Activated CD4-positive, alpha-beta T cell treated with anti-CD3 and anti-CD28 coated beads, Interleukin-2, amount 50 U/mL, for 4 hours (primary cell): Measurements from ENCODE around the gene HOGA1.
A peak's percentile ranks its signal among the peaks of the same experiment; 100 is the strongest.
"Not testable (repeated sequence)": the region's sequence is repeated elsewhere in the genome, so short reads cannot be mapped to it uniquely, and the experiment has no call there.

Source experiments
- DNase-seq, 2 experiments: peaks; one replicate each; pipeline ENCODE4 v3.0.0-alpha.2; 2020

HOGA1 gene

DNA sequence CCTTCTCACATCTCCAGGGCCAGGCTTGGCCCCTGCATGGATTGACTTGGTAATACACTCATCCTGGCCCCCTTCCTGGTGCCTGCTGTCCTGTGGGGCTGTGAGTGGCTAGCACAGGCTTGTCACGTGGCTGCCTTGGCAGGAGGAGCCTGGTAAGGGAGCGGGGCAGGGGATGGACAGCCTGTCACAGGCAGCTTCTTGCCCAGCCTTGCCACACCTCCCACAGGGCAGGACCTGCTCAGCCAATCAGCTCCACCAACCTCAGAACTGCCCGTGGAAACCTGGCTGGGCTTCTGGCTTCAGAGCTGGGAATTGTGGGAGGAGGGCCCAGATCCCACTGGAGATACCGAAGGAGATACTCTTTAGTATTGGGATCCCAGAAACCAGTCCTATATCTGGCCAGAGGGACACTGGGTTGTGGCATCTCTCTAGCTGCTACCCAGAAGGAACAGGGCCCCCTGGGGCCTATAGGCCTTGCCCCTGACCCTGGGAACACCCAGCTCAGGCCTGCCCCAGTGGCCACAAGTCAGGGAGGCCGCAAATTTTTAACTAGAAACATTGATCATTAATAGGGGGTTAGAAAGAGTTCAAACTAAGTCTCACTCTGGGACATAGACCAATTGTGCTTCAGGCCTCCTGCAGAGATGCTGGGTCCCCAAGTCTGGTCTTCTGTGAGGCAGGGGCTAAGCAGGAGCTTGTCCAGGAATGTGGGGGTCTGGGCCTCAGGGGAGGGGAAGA, at the start of gene HOGA1:
Gene HOGA1, plus strand, starts transcription at position 330 of the 738 bp plus-strand sequence. Its CDS starts 315 bp downstream, at position 645.
- DNase-seq = no peak

DNA sequence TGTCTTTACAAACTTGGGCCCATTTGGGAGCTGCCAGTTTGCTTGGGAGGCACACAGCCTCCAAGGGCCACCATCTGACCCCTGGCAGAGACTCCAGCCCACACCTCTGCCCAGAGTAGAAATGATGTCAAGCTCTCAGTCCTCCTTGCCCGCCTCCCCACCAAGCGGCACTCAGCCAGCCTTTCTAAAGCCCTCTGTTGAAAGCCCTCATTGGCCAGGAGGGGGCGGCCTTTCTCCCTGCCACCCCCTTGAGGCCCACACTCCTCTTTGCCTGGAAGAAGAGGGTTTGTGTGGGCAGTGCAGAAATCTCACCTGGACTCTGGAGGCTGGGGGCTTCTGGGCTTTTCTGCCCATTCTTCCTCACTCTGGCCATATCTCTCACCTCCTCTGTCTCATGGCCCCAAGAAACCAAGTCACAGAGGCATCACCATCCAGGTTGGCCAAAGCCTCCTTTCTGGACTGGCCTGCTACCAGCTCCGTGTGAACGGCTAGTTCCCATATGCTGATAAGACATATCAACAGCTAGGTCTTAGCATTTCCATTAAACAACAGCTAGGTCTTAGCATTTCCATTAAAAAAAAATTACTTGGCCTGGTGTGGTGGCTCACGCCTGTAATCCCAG, 49.3 kb upstream of the HOGA1 start:
- DNase-seq = peak in 1 of 2 experiments; percentile 12

DNA sequence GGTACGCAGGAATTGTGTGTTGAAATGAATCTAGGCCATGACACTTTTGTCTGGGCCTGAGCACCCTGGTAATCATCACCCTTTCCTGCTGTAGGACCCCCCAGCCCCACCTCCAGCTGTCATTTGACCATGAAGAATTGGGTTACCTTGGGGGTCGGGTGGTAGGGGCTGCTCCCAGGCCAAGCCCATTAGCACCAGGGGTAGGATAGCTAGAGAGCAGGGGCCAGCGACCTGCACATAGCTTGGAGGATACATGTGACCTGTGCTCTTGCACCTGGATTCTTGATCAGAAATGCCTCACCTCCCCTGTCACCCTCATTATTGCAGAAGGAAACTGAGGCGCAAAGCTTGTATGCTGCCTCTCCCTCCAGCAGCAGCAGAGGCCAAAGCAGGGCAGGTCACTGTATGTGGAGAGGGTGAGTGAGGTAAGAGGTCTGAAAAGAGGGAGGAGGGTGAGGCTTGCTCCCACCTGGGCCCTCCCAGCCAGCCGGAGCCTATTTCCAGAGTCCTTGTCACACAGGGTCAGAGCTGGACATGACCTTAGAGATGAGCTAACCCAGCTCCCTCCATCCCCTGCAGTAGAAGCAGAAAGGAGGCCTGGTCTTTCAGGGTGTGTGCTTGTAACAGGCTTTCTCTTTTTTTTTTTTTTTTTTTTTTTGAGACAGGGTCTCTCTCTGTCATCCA, 46.9 kb upstream of the HOGA1 start:
- no peak for DNase-seq

DNA sequence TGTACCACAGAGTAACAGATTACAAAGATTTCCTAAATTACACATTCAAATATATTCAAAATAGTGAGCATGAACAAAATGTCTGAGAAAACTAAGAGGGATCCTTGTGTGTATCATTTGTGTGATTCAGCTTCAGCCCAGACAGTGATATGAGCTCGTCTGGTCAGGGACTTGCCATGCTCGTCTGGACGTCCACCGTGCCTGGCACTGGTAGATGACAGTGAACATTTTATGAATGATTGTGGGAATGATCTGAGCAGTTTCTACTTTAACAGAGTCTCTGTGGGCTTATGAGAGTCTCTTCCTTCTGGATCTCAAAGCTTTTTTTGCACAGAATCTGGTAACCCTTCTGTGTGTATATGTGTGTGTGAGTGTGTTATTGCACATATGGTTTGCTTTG, 45.8 kb upstream of the HOGA1 start:
- no peak for DNase-seq

DNA sequence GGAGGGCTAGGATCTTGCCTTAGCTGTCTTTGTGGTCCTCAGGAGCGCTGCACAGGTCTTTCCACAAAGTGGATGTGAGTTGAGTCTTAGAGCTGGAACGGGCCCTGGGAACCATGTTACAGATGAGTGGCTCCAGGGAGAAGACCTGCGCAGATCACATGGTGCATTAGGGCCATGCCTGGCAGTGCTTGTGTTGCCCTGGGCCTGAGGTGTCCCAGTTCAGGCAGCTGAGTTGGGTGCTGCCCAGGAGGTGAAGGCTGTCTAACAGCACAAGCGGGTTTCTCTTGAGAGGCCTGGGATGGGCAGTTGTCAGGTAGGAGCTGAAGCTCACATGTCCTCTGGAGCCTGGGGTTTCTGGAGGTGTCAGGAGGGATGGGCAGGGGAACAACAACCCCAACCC, 45.4 kb upstream of the HOGA1 start:
- no peak for DNase-seq

DNA sequence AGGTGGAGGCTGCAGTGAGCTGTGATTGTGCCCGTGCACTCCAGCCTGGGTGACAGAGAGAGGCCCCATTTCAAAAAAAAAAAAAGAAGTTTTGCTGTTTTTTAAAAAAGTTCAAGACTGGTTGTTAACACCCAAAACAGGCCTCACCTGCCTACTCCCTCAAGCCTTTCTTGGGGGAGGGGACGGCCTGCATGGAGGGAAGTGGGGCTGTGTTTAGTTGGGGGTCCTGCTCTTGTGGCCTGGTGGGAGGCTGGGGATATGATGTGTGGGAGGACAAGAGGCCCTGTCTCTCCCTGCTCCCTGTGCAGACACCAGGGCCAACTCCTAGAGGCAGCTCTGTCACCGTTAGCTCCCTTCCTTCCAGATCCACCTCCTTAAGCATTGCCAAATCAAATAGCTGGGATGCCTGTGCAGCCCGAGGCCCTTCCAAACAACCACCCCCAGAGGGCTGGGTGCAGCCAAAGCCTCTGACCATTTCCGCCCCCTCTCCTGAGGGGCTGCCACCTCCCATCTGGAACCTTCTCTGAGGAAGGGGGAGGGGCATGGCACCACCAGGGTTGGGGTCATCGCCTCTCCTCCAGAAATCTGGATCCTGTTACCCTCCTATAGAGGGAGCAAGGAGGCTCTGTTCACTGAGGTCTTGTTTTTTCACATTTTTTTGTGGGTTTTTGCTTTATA, 44.5 kb upstream of the HOGA1 start:
- no peak for DNase-seq

DNA sequence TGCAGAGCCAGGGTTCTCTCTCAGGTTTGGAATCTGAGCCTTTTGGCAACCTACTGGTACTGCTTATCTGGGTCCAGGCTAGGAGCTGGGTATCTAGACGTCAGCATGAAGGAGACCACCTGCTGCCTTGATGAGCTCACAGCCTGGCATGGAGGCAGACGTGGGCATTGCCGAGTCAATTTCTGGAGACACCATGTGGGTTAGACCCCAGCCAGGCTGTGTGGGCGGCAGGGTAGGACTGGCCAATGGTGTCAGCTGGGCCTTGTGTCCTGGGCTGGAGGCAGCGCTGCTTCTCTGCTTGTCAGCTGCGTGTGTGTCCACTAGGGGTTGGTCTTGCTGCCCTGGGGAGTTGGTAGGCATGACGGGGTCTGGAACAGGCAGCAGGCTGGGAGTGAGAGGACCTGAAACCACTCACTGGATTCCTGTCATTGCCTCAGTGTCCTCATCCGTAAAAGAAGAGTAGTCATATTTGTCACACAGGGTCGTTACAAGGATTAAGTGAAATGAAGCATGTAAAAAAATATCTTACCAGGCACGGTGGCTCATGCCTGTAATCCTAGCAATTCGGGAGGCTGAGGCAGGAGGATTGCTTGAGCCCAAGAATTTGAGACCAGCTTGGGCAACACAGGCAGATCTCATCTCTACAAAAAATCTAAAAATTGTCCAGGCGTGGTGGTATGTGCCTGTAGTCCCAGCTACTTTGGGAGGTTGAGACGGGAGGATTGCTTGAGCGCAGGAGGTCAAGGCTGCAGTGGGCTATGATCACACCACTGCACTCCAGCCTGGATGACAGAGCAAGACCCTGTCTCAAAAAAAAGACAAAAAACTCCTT, 43.3 kb upstream of the HOGA1 start:
- DNase-seq = no peak

DNA sequence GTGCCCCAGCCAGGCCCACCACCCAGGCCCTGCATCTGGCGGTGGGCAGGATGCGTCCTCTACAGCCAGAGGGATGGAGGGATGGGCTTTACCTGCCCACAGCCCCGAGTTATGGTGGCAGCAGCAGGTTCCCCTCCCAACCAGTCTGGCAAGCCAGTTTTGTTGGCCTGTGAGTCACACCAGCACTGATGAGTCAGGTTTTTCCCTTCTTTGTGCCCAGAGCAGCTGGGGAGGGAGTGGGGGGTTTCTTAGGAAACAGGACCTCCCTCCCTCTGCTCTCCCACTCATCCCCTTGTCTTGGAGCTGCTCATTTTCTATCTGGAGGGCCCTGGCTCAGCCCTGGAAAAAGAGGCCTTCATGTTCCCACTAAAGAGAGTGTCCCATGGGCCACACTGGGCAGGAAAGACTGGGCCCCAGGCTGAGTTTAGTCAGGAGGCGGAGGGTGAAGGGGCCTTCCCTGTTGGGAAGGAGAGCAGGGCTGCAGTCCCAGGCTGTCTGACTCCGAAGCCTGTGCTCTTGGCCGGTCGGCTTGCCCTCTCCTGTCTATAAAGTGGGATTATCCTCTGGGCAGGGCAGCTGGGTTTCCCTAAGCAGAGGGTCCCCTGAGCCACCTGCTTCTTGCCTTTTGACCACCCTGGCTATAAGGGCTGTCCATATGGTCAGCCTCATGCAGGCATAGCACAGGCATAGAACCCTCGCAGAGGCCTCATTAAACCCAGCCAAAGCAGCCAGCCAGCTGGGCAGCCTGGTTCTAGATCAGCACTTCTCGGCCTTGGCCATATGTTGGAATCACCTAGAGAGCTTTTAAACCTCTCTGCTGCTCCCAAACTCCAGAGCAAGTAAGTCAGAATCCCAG, 41.8 kb upstream of the HOGA1 start:
- peak; percentile 34 to 42 for DNase-seq

DNA sequence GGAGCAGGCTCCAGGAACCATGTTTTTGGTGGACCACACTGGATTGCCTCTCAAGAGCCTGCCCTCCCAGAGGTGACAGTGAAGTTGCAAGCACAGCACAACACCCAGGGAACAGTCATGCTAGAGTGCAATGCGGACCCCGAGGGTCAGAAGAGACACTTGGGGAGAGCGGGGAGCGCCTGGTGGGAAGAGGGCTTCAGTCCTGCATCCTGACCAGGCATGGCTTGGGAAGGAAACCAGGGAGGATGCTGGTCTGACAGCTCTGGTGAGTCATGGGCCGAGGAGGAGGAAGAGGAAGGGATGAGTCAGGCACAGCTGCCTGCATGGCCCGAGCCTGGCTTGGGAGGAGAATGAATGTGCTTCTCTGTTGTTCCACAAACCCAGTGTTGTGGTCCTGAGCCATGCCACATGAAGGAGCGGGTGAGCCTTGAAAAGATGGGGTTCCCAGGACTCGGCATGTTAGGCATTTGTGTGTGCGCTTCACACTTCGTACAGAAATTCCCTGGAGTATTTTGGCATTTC, 41.1 kb upstream of the HOGA1 start:
- peak; percentile 33 to 49 for DNase-seq

DNA sequence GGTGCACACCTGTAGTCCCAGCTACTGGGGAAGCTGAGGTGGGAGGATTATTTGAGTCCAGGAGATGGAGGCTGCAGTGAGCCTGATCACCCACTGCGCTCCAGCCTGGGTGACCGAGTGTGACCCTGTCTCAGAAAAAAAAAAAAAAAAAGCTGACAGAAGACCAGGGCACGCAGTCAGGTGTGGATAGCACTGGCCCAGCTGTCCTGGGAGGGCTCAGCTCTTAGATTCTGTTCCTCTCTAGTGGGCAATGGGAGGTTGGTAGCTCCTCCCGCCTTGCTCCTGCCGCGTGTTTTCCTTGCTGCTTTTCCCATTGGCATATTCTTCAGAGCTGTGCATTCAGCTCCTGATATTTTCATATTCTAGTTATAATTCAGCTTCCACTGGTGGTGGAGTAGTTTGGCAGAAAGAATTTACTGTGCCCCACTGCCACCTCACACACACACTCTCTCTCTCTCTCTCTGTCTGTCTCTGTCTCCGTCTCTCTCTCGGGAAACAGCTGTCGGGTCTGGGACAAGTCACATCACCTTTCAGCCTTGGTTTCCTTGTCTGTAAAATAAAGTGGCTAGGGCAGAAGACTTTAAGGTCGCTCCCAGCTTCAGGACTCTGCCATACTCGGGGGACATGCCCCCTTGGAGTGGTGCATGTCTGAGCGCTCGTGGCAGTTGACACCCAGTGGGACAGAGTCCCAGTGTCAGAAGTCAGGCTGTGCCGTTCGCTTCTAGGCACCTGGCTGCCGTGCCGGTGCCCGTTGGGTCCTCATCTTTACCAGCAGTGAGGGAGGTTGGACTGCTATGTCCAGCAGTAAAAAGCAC, 37.5 kb upstream of the HOGA1 start:
- DNase-seq = no peak

DNA sequence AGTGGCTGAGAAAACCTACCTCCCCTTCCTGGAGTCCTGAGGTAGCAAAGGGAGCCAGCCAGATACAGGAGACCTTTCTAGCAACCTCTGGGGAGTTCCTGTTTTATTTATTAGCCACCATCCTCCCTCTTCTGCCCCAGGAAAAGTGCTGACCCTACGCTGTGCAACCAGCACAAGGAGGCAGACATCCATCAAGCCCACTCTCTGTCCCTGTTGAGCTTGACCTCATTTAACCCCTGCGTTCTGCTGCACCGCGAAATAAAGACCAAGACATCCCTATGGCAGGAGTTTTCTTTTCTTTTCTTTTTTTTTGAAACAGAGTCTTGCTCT, 37.0 kb upstream of the HOGA1 start:
- no peak for DNase-seq

DNA sequence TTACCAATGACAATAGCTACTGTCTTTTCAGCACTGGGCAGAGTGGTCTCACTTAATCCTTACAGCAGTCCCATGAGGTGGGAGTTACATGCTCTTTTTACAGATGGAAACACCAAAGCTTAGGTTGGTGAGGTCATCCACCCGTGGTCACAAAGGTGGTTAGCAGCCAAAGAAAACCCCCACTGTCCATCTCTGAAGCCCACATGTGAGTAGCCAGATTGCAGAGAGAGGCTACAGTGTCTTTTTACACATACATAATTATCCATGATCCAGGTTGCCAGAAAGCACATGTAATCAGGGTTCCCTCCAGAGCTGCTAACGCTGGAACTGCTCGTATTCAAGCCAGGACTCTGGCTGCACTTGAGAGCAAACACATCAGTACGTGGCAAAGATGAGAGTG, 36.2 kb upstream of the HOGA1 start:
- DNase-seq = no peak

DNA sequence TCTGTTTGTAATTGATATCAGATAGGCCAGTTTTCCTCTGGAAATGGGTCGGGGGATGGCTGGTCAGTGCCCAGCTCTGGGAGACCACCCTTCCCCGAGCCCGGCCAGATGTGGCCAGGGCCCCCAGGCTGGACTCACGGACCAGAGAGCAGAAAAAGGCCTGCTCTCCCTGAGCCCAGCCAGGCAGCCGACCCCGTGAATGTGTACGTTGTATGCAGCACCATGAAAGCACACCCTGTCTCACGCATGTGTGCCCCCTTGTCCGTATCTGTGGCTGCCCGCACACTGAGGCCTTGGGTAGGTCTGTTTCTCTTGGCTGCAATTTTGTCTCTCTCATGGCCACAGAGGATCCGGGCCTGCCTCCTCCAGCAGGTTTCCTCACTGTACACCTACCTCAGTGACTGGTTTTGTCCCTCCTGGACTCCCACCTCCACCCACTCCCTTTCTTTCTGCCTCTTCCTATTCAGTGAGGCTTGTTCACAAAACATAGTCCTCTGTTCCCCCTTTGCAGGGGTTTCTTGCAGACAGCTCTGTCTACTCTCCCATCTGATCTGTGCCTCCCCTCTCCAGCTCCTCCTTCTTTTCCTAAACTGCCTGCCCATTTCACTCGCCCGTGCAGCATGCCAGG, 35.2 kb upstream of the HOGA1 start:
- no peak for DNase-seq

DNA sequence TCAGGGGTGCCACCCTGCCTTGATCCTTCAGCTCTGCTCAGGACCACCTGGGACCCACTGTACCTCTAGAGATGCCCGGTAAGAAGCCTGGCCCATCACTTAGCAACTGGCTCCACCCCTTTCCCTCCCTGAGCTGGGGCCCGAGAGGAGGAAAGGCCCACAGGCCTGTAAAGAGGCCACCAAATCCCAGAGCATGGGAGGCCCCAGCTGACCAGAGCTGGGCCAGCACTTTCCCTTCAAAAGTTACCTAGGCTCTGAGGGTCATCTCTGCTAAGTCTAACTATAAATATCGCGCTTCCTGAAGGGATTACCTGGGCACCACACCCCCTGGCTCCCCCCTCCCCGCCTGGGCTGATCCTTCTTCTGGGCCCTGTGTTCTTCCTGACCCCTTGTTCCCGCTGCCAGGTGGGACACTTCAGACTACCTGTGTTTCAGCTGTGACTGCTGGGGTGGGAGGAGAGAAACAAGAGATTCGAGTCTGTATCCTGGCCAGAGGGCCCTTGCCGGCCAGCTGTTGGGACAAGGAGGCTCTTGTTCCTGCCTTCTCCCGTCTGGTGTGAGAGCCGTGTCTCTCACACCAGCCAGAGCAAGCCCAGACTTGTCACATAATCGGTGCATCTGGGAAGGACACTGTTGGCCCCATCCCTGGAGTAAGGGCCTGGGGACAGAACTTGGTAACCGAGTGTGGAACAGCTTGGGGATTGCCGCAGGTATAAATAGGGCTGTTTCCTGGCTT, 34.4 kb upstream of the HOGA1 start:
- DNase-seq = no peak

DNA sequence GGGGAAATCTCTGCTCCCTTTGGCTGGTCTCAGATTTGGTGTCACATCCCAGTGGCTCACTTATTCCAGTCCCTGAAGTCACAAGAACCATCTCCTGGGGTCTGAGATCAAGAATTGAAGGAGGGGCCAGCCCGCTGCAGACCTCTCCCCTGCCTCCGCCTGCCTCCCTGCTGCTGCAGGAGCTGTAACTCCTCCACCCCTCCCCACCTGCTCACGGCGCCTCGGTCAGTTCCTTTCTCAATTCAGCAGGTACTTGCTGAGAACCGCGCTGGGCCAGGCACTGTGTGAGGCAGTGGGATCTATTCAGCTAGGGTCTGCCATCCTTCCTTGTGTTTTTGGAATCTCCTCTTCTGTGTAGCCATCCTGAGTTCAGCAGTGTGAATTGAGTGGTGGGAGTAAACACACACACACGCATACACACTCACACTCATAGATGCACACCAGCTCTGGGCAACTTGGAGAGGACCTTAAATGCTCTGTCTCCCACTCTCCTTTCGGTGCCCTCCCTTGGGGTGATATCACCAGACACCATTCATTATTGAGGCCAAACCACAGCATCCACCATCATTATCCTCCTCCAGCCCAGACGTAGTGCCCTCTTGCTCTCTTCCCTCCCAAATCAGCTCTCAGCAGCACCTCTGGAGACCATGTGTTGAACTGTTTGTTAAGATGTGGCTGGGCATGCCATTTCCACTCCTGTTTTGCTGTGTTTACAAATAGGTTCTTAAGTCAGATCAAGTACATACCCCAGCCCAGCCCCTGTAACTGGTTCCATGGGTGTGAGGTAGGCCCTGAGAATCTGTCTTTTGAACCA, 33.6 kb upstream of the HOGA1 start:
- DNase-seq = no peak

DNA sequence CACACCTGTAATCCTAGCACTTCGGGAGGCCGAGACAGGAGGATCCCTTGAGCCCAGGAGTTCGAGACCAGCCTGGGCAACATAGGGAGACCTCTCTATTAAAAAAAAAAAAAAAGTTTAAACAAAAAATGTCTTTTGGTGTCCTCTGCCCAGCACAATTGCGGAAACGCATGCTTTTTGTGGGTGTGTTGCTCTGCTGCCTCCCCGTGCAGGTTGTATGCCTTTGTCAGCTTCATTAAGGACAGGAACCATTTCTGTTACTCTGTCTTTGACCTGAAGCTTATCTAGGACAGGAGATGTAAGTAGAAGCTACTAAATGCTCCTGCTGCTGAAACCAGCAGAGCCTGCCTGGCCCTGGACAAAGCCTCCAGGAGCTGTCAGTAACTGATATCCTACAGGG, 32.9 kb upstream of the HOGA1 start:
- no peak for DNase-seq

DNA sequence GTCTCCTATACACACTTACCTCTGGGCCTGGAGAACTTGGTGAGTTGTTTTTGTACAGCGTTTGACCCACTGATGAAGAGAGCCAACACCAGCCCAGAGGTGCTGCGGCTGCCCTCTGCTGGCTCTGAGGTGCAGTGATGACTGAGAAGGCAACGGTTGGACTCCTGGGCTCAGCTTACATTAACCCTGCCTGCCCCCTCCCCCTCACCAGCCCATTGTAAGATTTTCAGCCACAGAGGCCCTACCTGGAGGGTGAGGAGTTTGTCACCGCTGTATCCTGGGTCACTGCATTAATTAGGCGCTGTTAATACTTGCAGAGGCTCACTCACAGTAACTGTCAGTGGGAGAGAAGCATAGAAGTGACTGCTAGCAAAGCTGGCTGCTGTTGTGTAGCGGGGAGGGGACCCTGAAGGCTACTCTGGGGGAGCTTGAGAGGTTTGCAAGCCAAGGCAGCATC, 30.6 kb upstream of the HOGA1 start:
- DNase-seq = peak; percentile 60 to 61

DNA sequence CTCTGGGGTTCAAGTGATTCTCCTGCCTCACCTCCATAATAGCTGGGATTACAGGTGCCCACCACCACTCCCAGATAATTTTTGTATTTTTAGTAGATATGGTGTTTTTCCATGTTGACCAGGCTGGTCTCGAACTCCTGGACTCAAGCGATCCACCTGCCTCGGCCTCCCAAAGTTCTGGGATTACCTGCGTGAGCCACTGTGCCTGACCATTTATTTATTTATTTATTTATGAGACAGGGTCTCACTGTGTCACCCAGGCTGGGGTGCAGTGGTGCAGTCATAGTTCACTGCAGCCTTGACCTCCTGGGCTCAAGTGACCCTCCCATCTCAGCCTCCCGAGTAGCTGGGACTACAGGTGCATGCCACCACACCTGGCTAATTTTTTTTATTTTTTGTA, 29.9 kb upstream of the HOGA1 start:
- DNase-seq = not testable (repeated sequence)
